ENCODE results near the gene KRTAP4-6.
"Not testable (repeated sequence)": the region's sequence is repeated elsewhere in the genome, so short reads cannot be mapped to it uniquely, and the experiment has no call there.

- not testable (repeated sequence) for TF ChIP-seq CTCF (IDR thresholded peaks at IDR 0.05); GABPA (IDR thresholded peaks at IDR 0.05; ENCODE audit: low read depth); EZH2phosphoT487 (IDR thresholded peaks at IDR 0.05; ENCODE audit: borderline replicate concordance, low read depth); NRF1 (IDR thresholded peaks at IDR 0.05; ENCODE audit: low read depth, low read length); SMC3 (IDR thresholded peaks at IDR 0.05; ENCODE audit: low read depth, low read length); JUND (IDR thresholded peaks at IDR 0.05); RAD21 (IDR thresholded peaks at IDR 0.05; ENCODE audit: low read length); POLR2AphosphoS5 (IDR thresholded peaks at IDR 0.05; ENCODE audit: low read depth, low read length); REST (IDR thresholded peaks at IDR 0.05; ENCODE audit: low read depth, low read length); TCF12 (IDR thresholded peaks at IDR 0.05); EP300 (IDR thresholded peaks at IDR 0.05; ENCODE audit: borderline replicate concordance in 1 of 2, low read depth in 1 of 2, low read length in 1 of 2); MXI1 (IDR thresholded peaks at IDR 0.05; ENCODE audit: low read depth, low read length)
Measured at GRCh38 chr17:41189837-41190318, 49.5 kb upstream of the KRTAP4-6 start, which contains the start of gene KRTAP9-1.

All from SK-N-SH (cell line).